GM19324 (cell line): ENCODE measurements around the gene ZKSCAN1.
"Not testable (repeated sequence)": the region's sequence is repeated elsewhere in the genome, so short reads cannot be mapped to it uniquely, and the experiment has no call there.

Experiments used
- ATAC-seq: cut with Tn5 transposase; IDR thresholded peaks from one replicate; pipeline ENCODE4 v1.9.1; 2021; ENCODE audit warnings: mild to moderate bottlenecking, moderate library complexity; ENCODE audit not compliant: unreplicated experiment, low FRiP score

ZKSCAN1 gene

GRCh38 chr7:100015232-100016214 lies at the start of gene ZKSCAN1:
ZKSCAN1 (plus strand) TSS chr7:100015596; CDS start chr7:100023507, 7,911 bp downstream.
- peak; percentile 92 for ATAC-seq

GRCh38 chr7:99969298-99969697 lies 46.1 kb upstream of the ZKSCAN1 start:
- no peak for ATAC-seq

GRCh38 chr7:99969813-99970212 lies 45.6 kb upstream of the ZKSCAN1 start:
- not testable (repeated sequence) for ATAC-seq

- no peak for ATAC-seq
Observed at GRCh38 chr7:99971242-99971641, 44.2 kb upstream of the ZKSCAN1 start.

GRCh38 chr7:99973817-99974216 lies 41.6 kb upstream of the ZKSCAN1 start:
- not testable (repeated sequence) for ATAC-seq

- ATAC-seq = no peak
Observed at GRCh38 chr7:99974681-99975080, 40.7 kb upstream of the ZKSCAN1 start.

- ATAC-seq = no peak
Observed at GRCh38 chr7:99975782-99976521, 39.4 kb upstream of the ZKSCAN1 start, which contains the start of gene AZGP1. AZGP1 (minus strand) TSS chr7:99976031; CDS start chr7:99976020, 11 bp downstream.

GRCh38 chr7:99976626-99977025 lies 38.8 kb upstream of the ZKSCAN1 start:
- ATAC-seq = no peak

- not testable (repeated sequence) for ATAC-seq
Observed at GRCh38 chr7:99979814-99980225, 35.6 kb upstream of the ZKSCAN1 start.

- ATAC-seq = not testable (repeated sequence)
Observed at GRCh38 chr7:99980448-99980872, 34.9 kb upstream of the ZKSCAN1 start.

- not testable (repeated sequence) for ATAC-seq
Observed at GRCh38 chr7:99981066-99981465, 34.3 kb upstream of the ZKSCAN1 start.

- ATAC-seq = no peak
Observed at GRCh38 chr7:99984593-99984992, 30.8 kb upstream of the ZKSCAN1 start.

GRCh38 chr7:99987306-99987705 lies 28.1 kb upstream of the ZKSCAN1 start:
- ATAC-seq = not testable (repeated sequence)

GRCh38 chr7:99987846-99988245 lies 27.6 kb upstream of the ZKSCAN1 start:
- no peak for ATAC-seq

- ATAC-seq = no peak
Observed at GRCh38 chr7:99990460-99990852, 24.9 kb upstream of the ZKSCAN1 start.

- not testable (repeated sequence) for ATAC-seq
Observed at GRCh38 chr7:99991543-99991942, 23.9 kb upstream of the ZKSCAN1 start.

- ATAC-seq = no peak
Observed at GRCh38 chr7:99992330-99993038, 22.9 kb upstream of the ZKSCAN1 start.

GRCh38 chr7:99994819-99995218 lies 20.6 kb upstream of the ZKSCAN1 start:
- ATAC-seq = no peak

- no peak for ATAC-seq
Observed at GRCh38 chr7:99996755-99997544, 18.4 kb upstream of the ZKSCAN1 start.
